SHP77 (cell line): Measurements from ENCODE around the gene SETD3.

Source experiments
- DNase-seq, 2 experiments: peaks; one replicate each; lab custom pipeline; 2025; lab: John Stamatoyannopoulos, UW

The SETD3 gene

GRCh38 chr14:99479906-99480869 is at the start of gene SETD3:
TSS of gene SETD3 (minus strand) at chr14:99480859. CDS start at chr14:99465805, 15,054 bp downstream.
- DNase-seq, result peak in 1 of 2 experiments; percentile 18

- DNase-seq, result no peak
Measured at GRCh38 chr14:99529899-99530298, 49.2 kb upstream of the SETD3 start.

- DNase-seq, result no peak
Measured at GRCh38 chr14:99527427-99528076, 46.9 kb upstream of the SETD3 start.

- no peak for DNase-seq
Measured at GRCh38 chr14:99527026-99527425, 46.4 kb upstream of the SETD3 start.

GRCh38 chr14:99525699-99526080 is 45.0 kb upstream of the SETD3 start:
- no peak for DNase-seq

GRCh38 chr14:99524804-99525698 is 44.4 kb upstream of the SETD3 start:
- DNase-seq, result peak in 1 of 2 experiments; percentile 21

- no peak for DNase-seq
Measured at GRCh38 chr14:99524091-99524661, 43.5 kb upstream of the SETD3 start.

- DNase-seq, result no peak
Measured at GRCh38 chr14:99523704-99524055, 43.0 kb upstream of the SETD3 start.

GRCh38 chr14:99522934-99523703 is 42.5 kb upstream of the SETD3 start:
- no peak for DNase-seq

- peak; percentile 34 to 45 for DNase-seq
Measured at GRCh38 chr14:99522457-99522891, 41.8 kb upstream of the SETD3 start.

- no peak for DNase-seq
Measured at GRCh38 chr14:99522025-99522401, 41.4 kb upstream of the SETD3 start.

- DNase-seq, result no peak
Measured at GRCh38 chr14:99521176-99522024, 40.7 kb upstream of the SETD3 start.

- no peak for DNase-seq
Measured at GRCh38 chr14:99520571-99521081, 40.0 kb upstream of the SETD3 start.

GRCh38 chr14:99519931-99520421 is 39.3 kb upstream of the SETD3 start:
- no peak for DNase-seq

GRCh38 chr14:99519347-99519881 is 38.8 kb upstream of the SETD3 start:
- no peak for DNase-seq

GRCh38 chr14:99518441-99519346 is 38.0 kb upstream of the SETD3 start:
- peak; percentile 39 to 48 for DNase-seq

- DNase-seq, result no peak
Measured at GRCh38 chr14:99517643-99518381, 37.2 kb upstream of the SETD3 start.
